A673 (cell line): ENCODE results near the gene ARHGAP5. TPM values are rescaled to one million over a fixed set of nuclear protein-coding genes. Genes with fewer than 3 reads are reported as not detected.

Experiments used
- BruUV-seq: library from RNA; stranded (reverse); fragments of 400-500 nt; replicated peaks from 2 replicates; lab custom pipeline; 2021; lab: Mats Ljungman, UMichigan
- CTCF ChIA-PET: fragments of 300-600 bp; sonication (Branson Sonifier 250); formaldehyde crosslinking; loops from one replicate; lab custom pipeline; 2022; ENCODE audit warnings: antibody characterized with exemption; lab: Charles Lee
- POLR2A ChIA-PET: fragments of 300-600 bp; sonication (Branson Sonifier 250); formaldehyde crosslinking; loops from one replicate; lab custom pipeline; 2022; ENCODE audit warnings: antibody characterized with exemption; ENCODE audit not compliant: low non-redundant PET; lab: Charles Lee
- DNase-seq: peaks from one replicate; pipeline ENCODE4 v3.0.0-alpha.2; 2015; ENCODE audit warnings: low spot score
- H3K27ac ChIP-seq: fragments of 200-600 bp; sonication (generic); 2 replicates; pipeline ENCODE4 v1.5.1; 2016; ENCODE audit warnings: mixed run types, low read depth, mild to moderate bottlenecking, mixed read lengths, antibody characterized with exemption, low read length; ENCODE audit not compliant: poor library complexity, severe bottlenecking
- H3K27me3 ChIP-seq: fragments of 200-600 bp; sonication (generic); replicated peaks from 2 replicates; pipeline ENCODE4 v1.6.1; 2017; ENCODE audit warnings: mixed run types, low read depth, mild to moderate bottlenecking, mixed read lengths, antibody characterized with exemption, low read length; ENCODE audit not compliant: insufficient read depth, poor library complexity
- H3K36me3 ChIP-seq: fragments of 200-600 bp; sonication (generic); 2 replicates; pipeline ENCODE4 v1.6.1; 2016; ENCODE audit warnings: mixed run types, mild to moderate bottlenecking, mixed read lengths, antibody characterized with exemption, low read length; ENCODE audit not compliant: insufficient read depth, poor library complexity, severe bottlenecking
- H3K4me1 ChIP-seq: fragments of 200-600 bp; sonication (generic); 2 replicates; pipeline ENCODE4 v1.6.1; 2017; ENCODE audit warnings: mixed run types, mild to moderate bottlenecking, mixed read lengths, antibody characterized with exemption, low read length; ENCODE audit not compliant: insufficient read depth, poor library complexity, severe bottlenecking
- H3K4me3 ChIP-seq: fragments of 200-600 bp; sonication (generic); 2 replicates; pipeline ENCODE4 v1.5.1; 2016; ENCODE audit warnings: low read depth, mixed run types, mild to moderate bottlenecking, mixed read lengths, low read length; ENCODE audit not compliant: poor library complexity, severe bottlenecking
- H3K9me3 ChIP-seq: fragments of 200-600 bp; sonication (generic); 2 replicates; pipeline ENCODE4 v1.6.1; 2016; ENCODE audit warnings: mixed run types, low read depth, mild to moderate bottlenecking, mixed read lengths, antibody characterized with exemption, low read length; ENCODE audit not compliant: poor library complexity, severe bottlenecking
- CTCF ChIP-seq: fragments of 300-800, 200-600 bp; sonication (generic); conservative IDR thresholded peaks from 2 replicates; pipeline ENCODE4 v1.5.1; 2017; ENCODE audit warnings: low read depth, mild to moderate bottlenecking, antibody characterized with exemption, low read length, moderate library complexity, mixed read lengths
- EZH2 ChIP-seq: fragments of 200-600 bp; sonication (generic); IDR thresholded peaks from 2 replicates; pipeline ENCODE4 v1.6.1; 2017; ENCODE audit warnings: borderline replicate concordance, low read depth, mild to moderate bottlenecking, mixed read lengths, antibody characterized with exemption, low read length; ENCODE audit not compliant: poor library complexity, severe bottlenecking
- intact Hi-C: fragments of 100-400 bp; cut with micrococcal nuclease; formaldehyde crosslinking; loops from one replicate; pipeline ENCODE4 v1.10.0; 2022; ENCODE audit not compliant: unreplicated experiment
- total RNA-seq: library from RNA; stranded (reverse); gene quantifications from 2 replicates; pipeline ENCODE4 v1.2.3, GENCODE V29; 2021

The ARHGAP5 gene
- total RNA-seq, 1 experiment from 2014 or later: 51.3 TPM

DNA sequence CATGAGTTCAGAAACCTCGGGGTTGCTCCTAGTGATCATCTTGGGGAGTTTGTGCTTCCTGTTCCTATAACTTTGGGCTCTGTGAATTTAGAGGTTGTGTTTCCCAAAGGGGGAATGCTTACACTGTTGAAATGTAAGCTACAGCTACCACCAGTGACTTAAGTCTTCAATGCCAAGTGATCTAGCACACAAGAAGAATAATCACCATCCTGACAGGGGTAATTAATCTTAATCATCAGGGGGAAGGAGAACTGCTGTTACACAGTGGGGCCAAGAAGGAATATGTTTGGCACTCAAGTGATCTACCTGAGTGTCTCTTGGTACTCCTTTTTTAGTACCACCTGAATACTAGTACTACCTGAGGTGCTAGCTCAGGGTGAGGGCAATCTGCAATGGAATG is 89.8 kb downstream of the ARHGAP5 start:
- intact Hi-C loops: no loop called here
- DNase-seq: no peak
- ChIA-PET CTCF (no interaction called here), POLR2A (no interaction called here)
- Histone ChIP-seq H3K27me3 (no peaks in the 10 kb centered on the region), H3K9me3 (no peaks in the 10 kb centered on the region), H3K4me3 (no peak overlapping the region), H3K27ac (no peak overlapping the region), H3K4me1 (no peaks in the 10 kb centered on the region), H3K36me3 (no peaks in the 10 kb centered on the region)
- no peak for TF ChIP-seq CTCF
- no peak for TF ChIP-seq EZH2
- no TSS peak for BruUV-seq

DNA sequence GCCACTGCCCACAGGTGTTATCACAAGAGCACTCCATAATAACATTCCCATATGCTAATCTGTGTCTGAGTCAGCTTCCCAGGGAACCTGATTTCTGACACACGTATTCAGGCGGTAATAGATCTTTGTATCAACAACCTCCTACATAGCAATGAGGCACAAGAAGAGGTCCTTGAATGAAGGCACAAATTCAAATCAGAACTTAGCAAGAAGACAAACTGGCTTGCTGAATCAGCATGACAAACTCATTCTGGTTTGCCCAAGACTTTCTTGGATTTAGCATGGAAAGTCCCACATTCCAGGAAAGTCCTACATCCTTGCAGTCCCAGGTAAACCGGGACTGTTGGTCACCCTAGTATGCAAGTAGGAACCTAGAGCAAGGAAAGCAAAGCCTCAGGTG is 90.8 kb downstream of the ARHGAP5 start:
- CTCF ChIA-PET: no interaction called here
- no peak for TF ChIP-seq CTCF
- no peak for TF ChIP-seq EZH2
- BruUV-seq: no TSS peak
- intact Hi-C loops: no loop called here
- no peaks in the 10 kb centered on the region for H3K36me3 ChIP-seq
- no peak for DNase-seq
- H3K4me1 ChIP-seq: no peaks in the 10 kb centered on the region
- no peak overlapping the region for H3K27ac ChIP-seq
- no peaks in the 10 kb centered on the region for H3K9me3 ChIP-seq
- H3K4me3 ChIP-seq: no peak overlapping the region
- POLR2A ChIA-PET: no interaction called here
- H3K27me3 ChIP-seq: no peaks in the 10 kb centered on the region

GRCh38 chr14:32169191-32169590 is 92.1 kb downstream of the ARHGAP5 start:
- H3K4me3 ChIP-seq: no peak overlapping the region
- BruUV-seq: no TSS peak
- no peaks in the 10 kb centered on the region for H3K9me3 ChIP-seq
- H3K27ac ChIP-seq: no peak overlapping the region
- intact Hi-C loops: no loop called here
- POLR2A ChIA-PET: no interaction called here
- no peak for TF ChIP-seq EZH2
- no peak for TF ChIP-seq CTCF
- DNase-seq: peak; percentile 14
- H3K4me1 ChIP-seq: no peaks in the 10 kb centered on the region
- no peaks in the 10 kb centered on the region for H3K27me3 ChIP-seq
- H3K36me3 ChIP-seq: no peaks in the 10 kb centered on the region
- CTCF ChIA-PET: no interaction called here
